ENCODE measurements around the gene COX8A.

DNA sequence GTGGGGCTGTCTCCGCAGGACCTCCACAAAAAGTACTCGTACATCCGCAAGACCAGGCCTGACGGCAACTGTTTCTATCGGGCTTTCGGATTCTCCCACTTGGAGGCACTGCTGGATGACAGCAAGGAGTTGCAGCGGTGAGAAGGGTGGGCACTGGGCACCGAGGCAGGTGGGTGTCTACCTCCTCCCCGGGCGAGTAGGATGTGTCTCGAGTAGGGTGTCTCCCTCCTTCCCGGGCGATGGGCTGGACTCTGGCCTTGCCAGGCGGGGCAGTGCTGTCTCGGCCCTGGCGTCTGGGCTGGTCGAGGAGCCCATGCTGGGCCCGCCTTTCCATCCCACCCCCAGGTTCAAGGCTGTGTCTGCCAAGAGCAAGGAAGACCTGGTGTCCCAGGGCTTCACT is 22.1 kb downstream of the COX8A start:
- no peak for TF ChIP-seq POLR2A (IDR thresholded peaks at IDR 0.05; ENCODE audit: low read depth, low read length)
- TF ChIP-seq POLR2AphosphoS5 (IDR thresholded peaks at IDR 0.05; ENCODE audit: low read depth, low read length): no peak; the same call in 1 of the 2 replicates

Measured in GM12892 (cell line).